GM23338 (cell line): Measurements from ENCODE around the gene HADHA.

Experiments
- EZH2 ChIP-seq: fragments of 200-600 bp; sonication (generic); IDR thresholded peaks from one replicate; pipeline ENCODE4 v1.8.0; 2017; ENCODE audit warnings: antibody characterized with exemption, mild to moderate bottlenecking, low read depth; ENCODE audit not compliant: unreplicated experiment
- EZH2phosphoT487 ChIP-seq: fragments of 200-600 bp; sonication (generic); IDR thresholded peaks from one replicate; pipeline ENCODE4 v1.8.1; 2018; ENCODE audit warnings: antibody characterized with exemption; ENCODE audit not compliant: unreplicated experiment
- POLR2AphosphoS5 ChIP-seq: IDR thresholded peaks from 2 replicates; pipeline ENCODE4 v1.6.1; 2016; ENCODE audit warnings: antibody characterized with exemption, low read depth
- REST ChIP-seq: IDR thresholded peaks from one replicate; pipeline ENCODE4 v1.6.1; 2018; ENCODE audit warnings: antibody characterized with exemption; ENCODE audit not compliant: unreplicated experiment
- TF ChIP-seq, protein P1 (sequence below), 2 experiments: fragments of 200-600 bp in 1 of 2; sonication (generic) in 1 of 2; conservative IDR thresholded peaks; 2 replicates each; pipeline versions ENCODE4 v1.5.1 to v1.6.1; 2016 to 2017; ENCODE audit warnings: antibody characterized with exemption in 2 of 2, low read depth in 2 of 2, mild to moderate bottlenecking in 2 of 2, moderate library complexity in 1 of 2

- TF ChIP-seq, protein P1, sequence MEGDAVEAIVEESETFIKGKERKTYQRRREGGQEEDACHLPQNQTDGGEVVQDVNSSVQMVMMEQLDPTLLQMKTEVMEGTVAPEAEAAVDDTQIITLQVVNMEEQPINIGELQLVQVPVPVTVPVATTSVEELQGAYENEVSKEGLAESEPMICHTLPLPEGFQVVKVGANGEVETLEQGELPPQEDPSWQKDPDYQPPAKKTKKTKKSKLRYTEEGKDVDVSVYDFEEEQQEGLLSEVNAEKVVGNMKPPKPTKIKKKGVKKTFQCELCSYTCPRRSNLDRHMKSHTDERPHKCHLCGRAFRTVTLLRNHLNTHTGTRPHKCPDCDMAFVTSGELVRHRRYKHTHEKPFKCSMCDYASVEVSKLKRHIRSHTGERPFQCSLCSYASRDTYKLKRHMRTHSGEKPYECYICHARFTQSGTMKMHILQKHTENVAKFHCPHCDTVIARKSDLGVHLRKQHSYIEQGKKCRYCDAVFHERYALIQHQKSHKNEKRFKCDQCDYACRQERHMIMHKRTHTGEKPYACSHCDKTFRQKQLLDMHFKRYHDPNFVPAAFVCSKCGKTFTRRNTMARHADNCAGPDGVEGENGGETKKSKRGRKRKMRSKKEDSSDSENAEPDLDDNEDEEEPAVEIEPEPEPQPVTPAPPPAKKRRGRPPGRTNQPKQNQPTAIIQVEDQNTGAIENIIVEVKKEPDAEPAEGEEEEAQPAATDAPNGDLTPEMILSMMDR (conservative IDR thresholded peaks at IDR 0.05; ENCODE audit: low read depth in 2 of 2), result no peak
- TF ChIP-seq POLR2AphosphoS5, result no peak
- no peak for TF ChIP-seq EZH2phosphoT487
- no peak for TF ChIP-seq EZH2
- no peak for TF ChIP-seq REST
These were observed 28.6 kb downstream of the HADHA start for GRCh38 chr2:26215833-26216232.
